ENCODE measurements around the gene PTPRU.

Gene PTPRU

DNA sequence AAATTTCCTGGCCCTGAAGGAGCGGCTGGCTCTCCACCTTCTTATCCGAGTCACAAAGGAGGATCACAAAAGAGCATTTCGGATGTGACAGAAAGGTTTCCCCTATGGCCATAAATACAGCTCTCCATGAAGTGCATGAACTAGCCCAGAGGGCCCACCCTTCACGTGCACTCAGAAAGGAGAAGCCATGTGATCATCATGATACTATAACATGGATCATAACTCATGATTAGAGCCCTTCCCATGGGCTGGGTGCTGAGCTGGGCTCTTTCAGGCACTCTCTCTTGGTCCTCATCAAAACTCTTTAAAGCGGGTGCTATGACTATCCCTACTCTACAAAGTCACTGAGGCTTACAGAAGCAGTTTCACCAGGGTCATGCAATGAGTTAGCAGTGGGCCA, 135.0 kb downstream of the PTPRU start:
- no peak for TF ChIP-seq CTCF (conservative IDR thresholded peaks at IDR 0.05; ENCODE audit: low read depth, low read length)
- no peak for DNase-seq (ENCODE audit: low read depth)
- no peak overlapping the region for H3K4me3 ChIP-seq (ENCODE audit: low read length)

DNA sequence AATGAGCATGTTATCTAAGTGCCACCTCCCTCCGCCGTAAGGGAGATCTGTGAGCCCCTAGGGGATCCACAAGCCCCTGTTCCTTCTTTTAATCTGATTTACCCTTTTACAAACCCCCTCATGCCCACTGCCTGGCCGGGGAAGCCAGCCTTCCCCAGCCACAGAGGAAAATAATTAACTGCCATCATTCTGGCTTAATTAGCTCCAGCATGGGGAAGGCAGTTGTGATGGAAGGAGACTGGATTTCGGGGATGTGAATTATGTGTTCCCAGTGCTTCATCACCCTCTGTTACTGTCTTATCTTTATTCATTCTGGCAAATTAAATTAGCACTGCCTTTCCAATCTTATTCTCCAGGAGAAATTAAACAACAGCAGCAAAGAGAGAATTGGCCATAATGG, 135.8 kb downstream of the PTPRU start:
- DNase-seq (ENCODE audit: low read depth): no peak
- TF ChIP-seq CTCF (conservative IDR thresholded peaks at IDR 0.05; ENCODE audit: low read depth, low read length): no peak
- no peak overlapping the region for H3K4me3 ChIP-seq (ENCODE audit: low read length)
